BE2C (cell line): Measurements from ENCODE around the gene LRBA.
A peak's percentile ranks its signal among the peaks of the same experiment; 100 is the strongest.

Experiments used
- DNase-seq: peaks from one replicate; pipeline ENCODE4 v3.0.0-alpha.2; 2020
- H3K27me3 ChIP-seq: fragments of 250-450 bp; sonication (Bioruptor Pico); 2 replicates; pipeline ENCODE4 v1.5.1; 2020; ENCODE audit warnings: mild to moderate bottlenecking
- H3K36me3 ChIP-seq: fragments of 250-450 bp; sonication (Bioruptor Pico); 2 replicates; pipeline ENCODE4 v1.5.1; 2020; ENCODE audit warnings: mild to moderate bottlenecking
- H3K4me1 ChIP-seq: fragments of 250-450 bp; sonication (Bioruptor Pico); 2 replicates; pipeline ENCODE4 v1.5.1; 2020
- H3K4me3 ChIP-seq: 2 replicates; pipeline ENCODE4 v1.5.1; 2011; ENCODE audit warnings: low read depth, low read length
- H3K9me3 ChIP-seq: fragments of 250-450 bp; sonication (Bioruptor Pico); 2 replicates; pipeline ENCODE4 v1.5.1; 2020
- CTCF ChIP-seq: IDR thresholded peaks from 2 replicates; pipeline ENCODE4 v1.5.1; 2012; ENCODE audit warnings: mild to moderate bottlenecking, low read depth, low read length

The LRBA gene

DNA sequence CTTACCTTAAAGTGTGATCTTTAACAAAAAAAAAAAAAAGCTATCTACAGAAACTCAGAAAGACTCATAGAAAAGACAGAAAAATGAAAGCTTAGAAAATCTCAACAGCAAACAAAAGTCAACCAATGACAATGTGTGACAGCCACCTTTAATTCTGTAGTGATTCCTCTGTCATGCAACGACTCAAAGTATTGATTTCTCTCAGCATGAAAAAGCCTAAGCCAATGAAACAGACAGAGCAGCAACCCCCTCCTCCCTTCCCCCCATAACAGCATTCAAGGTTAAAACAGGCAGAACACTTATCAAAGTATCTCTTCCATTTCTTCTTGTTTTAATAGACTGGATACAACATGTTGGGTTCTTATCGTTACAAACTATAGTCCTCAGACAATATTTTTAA lies 320.6 kb downstream of the LRBA start:
- Histone ChIP-seq H3K27me3 (no peaks in the 10 kb centered on the region), H3K9me3 (no peaks in the 10 kb centered on the region), H3K4me3 (0 out of 2 replicates have a peak overlapping the region, but pooled peaks have one; percentile 3), H3K4me1 (peaks cover 14% of the 10 kb centered on the region), H3K36me3 (no peaks in the 10 kb centered on the region; the same call in 1 of the 2 replicates)
- TF ChIP-seq CTCF = no peak
- DNase-seq = no peak

DNA sequence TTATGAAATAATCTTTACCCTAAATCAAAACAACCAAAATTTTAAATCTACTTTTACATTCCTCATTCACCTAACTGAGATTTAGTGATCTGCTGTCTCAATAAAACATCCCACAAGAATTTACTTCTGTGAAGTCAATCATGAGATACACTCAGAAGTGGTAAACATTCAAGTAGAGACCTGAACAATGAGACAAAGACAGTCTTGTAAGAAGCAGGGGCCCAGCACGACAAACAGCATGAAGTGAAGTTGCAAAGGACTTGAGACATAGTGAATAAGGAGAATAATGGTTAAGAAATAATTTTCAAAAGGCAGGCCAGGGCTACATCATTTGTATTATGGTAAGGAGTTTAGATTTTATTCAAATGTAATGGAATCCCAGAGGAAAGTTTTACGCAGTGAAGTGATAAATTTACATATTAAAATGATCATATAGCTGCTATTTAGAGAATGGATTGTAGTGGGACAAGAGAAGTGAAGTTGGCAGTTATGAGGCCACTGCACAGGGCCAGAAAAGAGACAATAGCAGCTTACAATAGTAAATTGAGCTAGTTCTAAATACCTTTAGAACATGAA lies 331.2 kb downstream of the LRBA start:
- no peaks in the 10 kb centered on the region for H3K9me3 ChIP-seq
- no peak overlapping the region for H3K4me3 ChIP-seq
- peaks cover 16% of the 10 kb centered on the region for H3K4me1 ChIP-seq
- no peaks in the 10 kb centered on the region for H3K27me3 ChIP-seq
- no peak for TF ChIP-seq CTCF
- H3K36me3 ChIP-seq = no peaks in the 10 kb centered on the region
- DNase-seq = no peak

- H3K4me3 ChIP-seq = no peak overlapping the region
- TF ChIP-seq CTCF = no peak
- H3K36me3 ChIP-seq = no peaks in the 10 kb centered on the region
- H3K9me3 ChIP-seq = no peaks in the 10 kb centered on the region
- no peak for DNase-seq
- H3K4me1 ChIP-seq = peaks cover 16% of the 10 kb centered on the region
- H3K27me3 ChIP-seq = no peaks in the 10 kb centered on the region
Measured at GRCh38 chr4:150682126-150682525, 333.0 kb downstream of the LRBA start.

- Histone ChIP-seq H3K4me1 (peaks cover 16% of the 10 kb centered on the region), H3K9me3 (no peaks in the 10 kb centered on the region), H3K36me3 (no peaks in the 10 kb centered on the region), H3K4me3 (no peak overlapping the region), H3K27me3 (no peaks in the 10 kb centered on the region)
- DNase-seq = no peak
- TF ChIP-seq CTCF = no peak
Measured at GRCh38 chr4:150681063-150681462, 334.0 kb downstream of the LRBA start.

GRCh38 chr4:150680651-150681050 lies 334.4 kb downstream of the LRBA start:
- peak; percentile 64 for DNase-seq
- no peaks in the 10 kb centered on the region for H3K27me3 ChIP-seq

More at GRCh38 chr4:150680651-150681050, 334.4 kb downstream of the LRBA start:
- Histone ChIP-seq H3K4me3 (peak overlapping the region; percentile 59), H3K36me3 (no peaks in the 10 kb centered on the region), H3K9me3 (no peaks in the 10 kb centered on the region), H3K4me1 (peaks cover 16% of the 10 kb centered on the region)
- TF ChIP-seq CTCF = no peak
